PFSK-1 (cell line): ENCODE data around the gene OR2C3. TPM values are rescaled to one million over a fixed set of nuclear protein-coding genes. Genes with fewer than 3 reads are reported as not detected.

Experiments used
- FOXP2 ChIP-seq: optimal IDR thresholded peaks from 2 replicates; pipeline ENCODE3; 2011; ENCODE audit warnings: borderline replicate concordance, control low read depth, inconsistent platforms; ENCODE audit not compliant: insufficient read depth; ENCODE audit errors: extremely low read length, extremely low read depth
- POLR2AphosphoS5 ChIP-seq: IDR thresholded peaks from 2 replicates; pipeline ENCODE4 v1.6.1; 2012; ENCODE audit warnings: low read depth, mild to moderate bottlenecking, control low read depth, low read length, moderate library complexity
- SIN3A ChIP-seq: IDR thresholded peaks from 2 replicates; pipeline ENCODE4 v1.6.1; 2012; ENCODE audit warnings: mild to moderate bottlenecking, low read length, moderate library complexity, borderline replicate concordance; ENCODE audit not compliant: insufficient read depth
- TAF1 ChIP-seq: IDR thresholded peaks from 2 replicates; pipeline ENCODE4 v1.6.1; 2012; ENCODE audit warnings: low read length, control low read depth, borderline replicate concordance; ENCODE audit not compliant: insufficient read depth
- polyA plus RNA-seq: library from polyadenylated mRNA; unstranded; fragments of >200 nt; gene quantifications from one replicate; pipeline ENCODE4 v1.2.1, GENCODE V29; 2012; ENCODE audit warnings: low read depth, missing spikeins; ENCODE audit not compliant: insufficient read length
- TF ChIP-seq, protein P1 (sequence below), 2 experiments: IDR thresholded peaks; 2 replicates each; pipeline versions ENCODE4 v1.6.1 to v1.8.0; 2011 to 2012; ENCODE audit warnings: low read depth in 2 of 2, low read length in 2 of 2, control low read depth in 1 of 2, inconsistent platforms in 1 of 2, mild to moderate bottlenecking in 1 of 2, moderate library complexity in 1 of 2; ENCODE audit not compliant: insufficient read depth in 1 of 2

The OR2C3 gene
- not detected for polyA plus RNA-seq

DNA sequence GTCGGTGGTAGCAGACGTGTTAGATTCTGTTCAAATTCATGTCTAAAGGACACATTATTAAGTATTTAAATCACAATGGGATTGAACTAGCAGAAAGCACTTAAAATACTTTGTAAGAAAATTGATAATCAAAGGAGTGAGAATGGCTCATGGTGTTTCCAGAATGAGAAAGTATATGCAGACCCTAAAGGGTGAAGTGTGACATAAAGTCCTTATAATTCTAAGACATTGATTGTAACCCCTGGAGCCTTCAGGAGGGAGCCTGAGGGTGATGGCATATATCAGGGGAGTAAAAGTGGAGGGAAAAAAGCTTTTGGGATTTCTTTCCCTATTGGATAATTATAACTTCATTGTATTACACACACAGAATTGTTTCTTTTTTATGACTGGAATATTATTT, at the start of gene OR2C3:
Gene OR2C3, minus strand, starts transcription at position 101 of the 400 bp plus-strand sequence. CDS start 3,929 bp downstream, outside the sequence.
- TF ChIP-seq TAF1 = no peak
- TF ChIP-seq POLR2AphosphoS5 = no peak
- TF ChIP-seq SIN3A = no peak
- TF ChIP-seq FOXP2 = no peak

DNA sequence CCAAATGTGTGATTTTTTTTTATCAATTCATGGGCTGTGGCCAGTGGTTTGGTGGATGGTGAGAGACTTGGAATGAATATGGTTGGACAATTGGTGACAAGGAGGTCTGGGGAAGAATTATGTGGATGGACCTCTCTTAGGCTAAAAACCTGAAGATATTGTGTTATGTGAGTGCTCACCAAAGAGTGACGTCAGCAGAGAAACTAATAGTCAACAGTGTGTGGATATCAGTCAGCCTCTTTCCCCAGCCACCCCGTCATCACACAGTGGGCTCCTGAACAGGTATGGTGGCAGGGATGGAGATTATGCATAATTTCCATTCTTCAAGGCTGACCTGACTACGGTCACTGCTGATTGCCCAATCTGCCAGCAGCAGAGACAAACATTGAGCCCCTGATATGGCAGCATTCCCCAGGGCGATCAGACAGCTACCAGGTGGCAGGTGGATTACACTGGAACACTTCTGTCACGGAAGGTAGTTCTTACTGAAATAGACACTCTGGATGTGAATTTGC, 42.8 kb upstream of the OR2C3 start:
- TF ChIP-seq POLR2AphosphoS5 (no peak), TAF1 (no peak)

DNA sequence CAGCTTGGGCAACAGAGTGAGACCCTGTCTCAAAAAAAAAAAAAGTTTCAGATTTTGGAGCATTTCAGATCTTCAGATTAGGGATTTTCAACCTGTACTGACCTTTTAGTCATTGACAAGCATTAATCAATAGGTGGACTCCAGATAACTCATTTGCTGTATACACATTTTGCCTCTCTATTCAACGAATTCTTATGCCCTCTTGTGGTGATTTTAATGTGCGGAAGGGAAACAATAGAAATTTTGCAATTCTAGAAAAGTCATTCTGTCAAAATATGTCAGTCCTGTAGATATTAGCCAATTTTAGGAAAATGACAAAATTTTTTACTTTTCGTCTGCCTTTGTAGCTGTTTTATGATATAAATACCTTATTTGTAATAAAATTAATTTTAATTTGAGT, 40.3 kb upstream of the OR2C3 start:
- TF ChIP-seq SIN3A = no peak
- no peak for TF ChIP-seq TAF1
- TF ChIP-seq, protein P1, sequence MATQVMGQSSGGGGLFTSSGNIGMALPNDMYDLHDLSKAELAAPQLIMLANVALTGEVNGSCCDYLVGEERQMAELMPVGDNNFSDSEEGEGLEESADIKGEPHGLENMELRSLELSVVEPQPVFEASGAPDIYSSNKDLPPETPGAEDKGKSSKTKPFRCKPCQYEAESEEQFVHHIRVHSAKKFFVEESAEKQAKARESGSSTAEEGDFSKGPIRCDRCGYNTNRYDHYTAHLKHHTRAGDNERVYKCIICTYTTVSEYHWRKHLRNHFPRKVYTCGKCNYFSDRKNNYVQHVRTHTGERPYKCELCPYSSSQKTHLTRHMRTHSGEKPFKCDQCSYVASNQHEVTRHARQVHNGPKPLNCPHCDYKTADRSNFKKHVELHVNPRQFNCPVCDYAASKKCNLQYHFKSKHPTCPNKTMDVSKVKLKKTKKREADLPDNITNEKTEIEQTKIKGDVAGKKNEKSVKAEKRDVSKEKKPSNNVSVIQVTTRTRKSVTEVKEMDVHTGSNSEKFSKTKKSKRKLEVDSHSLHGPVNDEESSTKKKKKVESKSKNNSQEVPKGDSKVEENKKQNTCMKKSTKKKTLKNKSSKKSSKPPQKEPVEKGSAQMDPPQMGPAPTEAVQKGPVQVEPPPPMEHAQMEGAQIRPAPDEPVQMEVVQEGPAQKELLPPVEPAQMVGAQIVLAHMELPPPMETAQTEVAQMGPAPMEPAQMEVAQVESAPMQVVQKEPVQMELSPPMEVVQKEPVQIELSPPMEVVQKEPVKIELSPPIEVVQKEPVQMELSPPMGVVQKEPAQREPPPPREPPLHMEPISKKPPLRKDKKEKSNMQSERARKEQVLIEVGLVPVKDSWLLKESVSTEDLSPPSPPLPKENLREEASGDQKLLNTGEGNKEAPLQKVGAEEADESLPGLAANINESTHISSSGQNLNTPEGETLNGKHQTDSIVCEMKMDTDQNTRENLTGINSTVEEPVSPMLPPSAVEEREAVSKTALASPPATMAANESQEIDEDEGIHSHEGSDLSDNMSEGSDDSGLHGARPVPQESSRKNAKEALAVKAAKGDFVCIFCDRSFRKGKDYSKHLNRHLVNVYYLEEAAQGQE (IDR thresholded peaks at IDR 0.05; ENCODE audit: insufficient read depth in 1 of 2, low read depth in 2 of 2, low read length in 2 of 2) = no peak
- no peak for TF ChIP-seq FOXP2
- no peak for TF ChIP-seq POLR2AphosphoS5

DNA sequence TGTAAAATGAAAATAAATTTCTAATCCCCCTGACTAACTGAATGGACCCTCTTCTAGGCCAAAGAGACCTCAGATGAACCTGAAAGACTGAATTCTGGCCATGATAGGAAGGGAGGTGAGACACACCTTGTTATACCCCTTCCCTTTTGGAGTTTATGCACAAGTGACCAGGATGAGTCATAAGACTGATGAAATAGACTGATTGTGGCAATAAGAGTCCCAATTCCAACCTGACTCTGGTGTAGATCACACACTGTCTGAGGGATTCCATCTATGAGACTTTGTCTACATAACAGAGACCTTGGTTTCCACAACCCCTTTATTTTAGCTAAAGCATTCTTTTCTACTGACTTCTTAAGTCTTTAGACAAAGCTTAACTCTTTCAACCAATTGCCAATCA, 38.4 kb upstream of the OR2C3 start:
- TF ChIP-seq, protein P1 (IDR thresholded peaks at IDR 0.05; ENCODE audit: insufficient read depth in 1 of 2, low read depth in 2 of 2, low read length in 2 of 2) = no peak
- TF ChIP-seq POLR2AphosphoS5 = no peak
- no peak for TF ChIP-seq SIN3A
- TF ChIP-seq TAF1 = no peak
- no peak for TF ChIP-seq FOXP2

DNA sequence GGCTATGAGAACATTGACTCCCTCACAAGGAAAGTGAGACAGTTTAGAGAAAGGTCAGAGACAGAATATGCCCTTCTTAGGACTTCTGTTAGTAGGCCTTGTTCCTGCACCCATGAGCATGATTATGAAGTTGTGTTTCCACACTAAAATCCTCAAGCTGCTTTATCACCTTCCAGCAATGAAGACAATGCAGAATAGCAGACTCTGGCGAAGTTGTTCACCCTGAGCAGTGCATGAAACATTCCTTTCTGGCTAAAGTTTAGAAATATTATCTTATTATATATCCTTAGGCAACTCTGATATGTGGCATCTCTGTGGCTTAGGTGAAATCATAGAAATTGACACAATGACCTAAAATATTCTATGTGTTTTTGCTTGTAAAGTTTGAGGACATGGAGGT, 38.0 kb upstream of the OR2C3 start:
- TF ChIP-seq, protein P1 (IDR thresholded peaks at IDR 0.05; ENCODE audit: insufficient read depth in 1 of 2, low read depth in 2 of 2, low read length in 2 of 2) = no peak
- TF ChIP-seq SIN3A (no peak), POLR2AphosphoS5 (no peak)

DNA sequence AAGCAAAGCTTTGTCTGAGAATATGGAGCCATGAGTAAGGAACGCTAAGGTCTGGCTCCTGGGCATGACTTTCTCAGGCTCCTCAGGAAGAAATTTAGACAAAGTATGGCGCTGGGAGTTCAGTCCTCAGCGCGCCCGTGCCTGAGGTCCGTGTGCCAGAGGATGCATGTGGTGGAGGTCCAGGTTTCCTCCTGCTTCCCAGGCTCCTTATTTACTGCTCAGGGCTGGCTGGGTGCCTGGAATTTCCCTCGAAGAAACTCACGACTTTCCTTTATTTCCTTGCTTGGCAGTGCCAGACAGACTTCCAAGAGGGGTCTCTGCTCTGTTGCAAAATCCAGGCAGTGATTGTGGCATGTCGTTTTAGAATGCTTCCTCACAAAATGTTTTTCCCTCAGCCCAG, 26.0 kb upstream of the OR2C3 start:
- TF ChIP-seq FOXP2 (no peak), SIN3A (no peak), POLR2AphosphoS5 (no peak), TAF1 (no peak)
- TF ChIP-seq, protein P1 (IDR thresholded peaks at IDR 0.05; ENCODE audit: insufficient read depth in 1 of 2, low read depth in 2 of 2, low read length in 2 of 2) = no peak
